A549 treated with ZK216348 at 1 μM for 4 hours (cell line): ENCODE measurements around the gene ZNF653. TPM values are rescaled to one million over a fixed set of nuclear protein-coding genes. Genes with fewer than 3 reads are reported as not detected.

Experiments used
- total RNA-seq: library from RNA; stranded (reverse); fragments of 200-300 nt; extraction: Qiagen RNA extraction; gene quantifications from 5 replicates; pipeline ENCODE4 v1.2.3, GENCODE V29; 2022; ENCODE audit warnings: low read depth

Gene ZNF653
- total RNA-seq, result 2.8 to 4.9 TPM (median 4.0 TPM) in 5 replicates

DNA sequence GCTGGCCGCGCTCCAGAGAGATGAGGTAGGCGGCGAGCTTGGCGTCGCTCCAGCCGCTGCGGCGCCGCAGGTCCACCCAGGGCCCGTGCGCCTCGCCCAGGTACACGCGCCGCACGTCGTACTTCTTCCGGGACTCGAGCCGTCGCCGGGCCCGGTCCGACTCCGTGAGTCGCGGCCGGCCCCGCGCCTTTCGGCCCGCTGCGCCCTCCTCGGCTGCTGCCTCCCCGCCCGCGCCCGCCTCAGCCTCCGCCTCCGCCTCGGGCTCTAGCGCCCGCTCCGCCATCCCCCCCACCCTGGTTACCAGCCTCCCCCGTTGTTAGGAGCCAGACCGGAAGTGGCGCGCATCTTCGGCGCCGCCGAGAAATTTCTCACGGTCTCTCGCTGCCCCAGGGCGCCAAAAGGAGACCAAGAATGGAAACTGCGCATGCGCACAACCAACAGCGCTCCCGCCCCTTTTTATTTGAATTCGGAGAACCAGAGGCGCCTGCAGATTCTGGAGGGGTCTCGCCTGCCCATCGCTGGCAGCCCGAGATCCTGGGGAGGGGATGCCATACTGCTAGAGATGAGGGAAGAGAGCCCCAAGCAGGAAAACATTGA lies at the start of gene ZNF653:
Gene ZNF653, minus strand, starts transcription at position 336 of the 597 bp plus-strand sequence. Its CDS starts 53 bp downstream, at position 283.

DNA sequence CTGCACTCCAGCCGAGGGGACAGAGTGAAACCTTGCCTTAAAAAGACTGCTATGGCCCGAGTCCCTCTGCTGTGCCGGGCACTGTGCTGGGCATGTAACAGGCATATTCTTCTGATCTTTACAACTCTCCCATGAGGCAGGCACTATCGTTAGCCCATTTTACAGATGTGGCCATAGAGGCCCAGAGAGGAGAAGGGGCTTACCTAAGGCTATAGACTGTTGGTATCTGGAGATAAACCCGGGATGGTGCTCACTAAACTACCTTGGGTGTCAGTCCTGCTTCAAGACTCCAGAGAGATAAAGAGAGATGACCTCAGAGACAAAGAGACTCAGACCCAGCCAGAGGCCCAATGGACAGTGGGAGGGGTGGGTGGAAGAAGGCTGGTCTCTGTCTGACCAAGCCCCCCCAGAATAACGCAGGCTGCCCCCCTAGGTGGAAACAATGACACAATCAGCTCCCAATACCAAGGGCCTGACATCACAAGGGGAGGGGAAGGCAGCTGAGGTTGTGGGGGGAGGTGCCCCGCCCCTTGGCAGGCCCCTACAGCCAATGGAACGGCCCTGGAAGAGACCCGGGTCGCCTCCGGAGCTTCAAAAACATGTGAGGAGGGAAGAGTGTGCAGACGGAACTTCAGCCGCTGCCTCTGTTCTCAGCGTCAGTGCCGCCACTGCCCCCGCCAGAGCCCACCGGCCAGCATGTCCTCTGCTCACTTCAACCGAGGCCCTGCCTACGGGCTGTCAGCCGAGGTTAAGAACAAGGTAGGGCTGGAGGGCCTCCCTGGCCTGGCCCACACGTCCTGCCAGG lies 32.8 kb upstream of the ZNF653 start, which contains the start of gene CNN1:
Gene CNN1, plus strand, starts transcription at position 620 of the 805 bp plus-strand sequence. Its CDS starts 77 bp downstream, at position 697.

DNA sequence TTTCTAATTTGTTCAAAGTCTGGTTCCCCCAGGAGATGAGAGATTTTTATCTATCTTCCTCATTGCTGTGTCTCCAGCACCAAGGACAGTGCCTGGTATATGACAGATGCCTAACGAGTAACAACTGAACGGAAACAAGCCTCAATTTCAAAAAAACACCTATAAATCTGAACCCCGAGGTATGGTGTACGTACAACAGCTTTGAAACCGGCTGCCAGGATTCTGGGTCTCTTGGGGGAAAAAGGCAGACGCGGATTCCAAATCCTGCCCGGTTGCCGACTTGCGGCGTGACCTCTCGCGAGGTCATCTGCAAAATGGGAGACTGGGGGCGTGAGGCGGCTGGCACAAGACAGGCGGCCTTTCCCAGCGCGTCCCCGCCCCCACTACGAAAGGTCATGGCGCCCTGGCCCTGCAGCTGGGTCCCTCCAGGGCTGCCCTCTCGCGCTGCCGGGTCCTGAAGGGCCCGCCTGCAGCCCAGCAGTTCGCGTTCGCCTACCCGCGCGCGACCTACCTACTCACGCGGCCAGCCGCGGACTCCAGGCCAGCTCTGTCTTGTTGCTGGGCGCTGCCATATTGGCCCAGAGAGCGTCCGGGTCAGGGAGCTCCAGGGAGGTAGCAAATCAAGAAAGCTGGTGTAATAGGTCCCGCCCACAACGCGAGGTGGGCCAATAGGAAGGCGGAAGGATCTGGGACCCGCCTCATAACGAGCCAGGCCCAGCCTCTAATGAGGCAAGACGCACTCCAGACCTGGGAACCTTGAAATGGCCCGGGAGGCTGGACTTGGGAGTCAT lies 23.1 kb upstream of the ZNF653 start, which contains the start of gene ECSIT:
Gene ECSIT, minus strand, starts transcription at position 584 of the 791 bp plus-strand sequence. CDS start 9,964 bp downstream, outside the sequence.

DNA sequence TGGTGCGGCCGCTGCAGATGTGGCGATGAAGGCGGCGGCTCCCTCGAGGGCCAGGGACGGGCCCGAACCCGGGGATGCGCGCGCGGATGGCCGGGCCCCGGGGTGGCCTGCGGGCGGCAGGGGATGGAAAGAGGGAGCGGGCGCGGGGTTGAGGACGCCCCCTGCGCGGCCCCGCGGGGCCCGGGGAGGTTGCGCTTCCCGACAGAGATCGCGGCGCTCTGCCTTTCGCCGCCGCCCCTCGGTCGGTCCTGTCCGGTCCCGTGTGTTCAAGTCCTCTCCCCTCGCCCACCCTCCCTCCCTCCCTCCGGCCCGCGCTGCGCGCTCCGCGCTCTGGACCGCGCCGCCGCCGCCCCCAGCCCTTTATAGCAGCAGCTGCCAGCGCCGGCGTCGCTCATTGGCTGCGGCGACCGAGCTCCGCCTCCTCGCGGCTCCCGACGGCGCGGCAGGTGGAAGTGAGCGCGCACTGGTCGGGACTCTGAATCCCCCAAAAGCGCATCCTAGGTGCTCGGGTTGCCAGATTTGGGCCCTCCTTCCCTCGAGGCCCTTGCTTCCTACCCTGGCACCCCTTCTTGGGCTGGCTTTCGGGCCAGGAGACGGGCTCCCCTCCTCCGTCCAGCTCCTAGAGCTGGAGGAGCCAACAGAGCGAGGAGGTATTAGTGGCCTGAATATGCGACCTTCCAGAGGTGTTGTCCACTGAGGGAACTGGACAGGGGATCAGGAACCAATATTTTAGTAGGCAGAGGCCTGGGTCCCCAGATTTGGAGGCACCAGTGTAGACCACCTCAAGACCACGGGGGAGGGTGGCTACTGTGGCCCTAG lies 24.7 kb downstream of the ZNF653 start, which contains the start of gene ELAVL3:
Gene ELAVL3, minus strand, starts transcription at position 332 of the 819 bp plus-strand sequence. CDS start 438 bp downstream, outside the sequence.

GRCh38 chr19:11435057-11435832 lies 70.4 kb downstream of the ZNF653 start, which contains the start of the genes ODAD3 and PRKCSH:
ODAD3 (minus strand) TSS chr19:11435121; CDS start chr19:11435016, 105 bp downstream.
PRKCSH (plus strand) TSS chr19:11435635; CDS start chr19:11436118, 483 bp downstream.

Other genes with a start within 250 kb of the ZNF653 start
- 5.3 to 11.8 TPM (median 9.6 TPM) in 5 replicates for gene DOCK6, start 243.3 kb downstream of the ZNF653 start, total RNA-seq
- gene TSPAN16, start 209.7 kb downstream of the ZNF653 start, total RNA-seq, result not detected in 5 replicates
- gene RAB3D, start 166.2 kb downstream of the ZNF653 start, total RNA-seq, result 3.2 to 4.8 TPM (median 3.7 TPM) in 5 replicates
- 85.8 to 127 TPM (median 117 TPM) in 5 replicates for gene TMEM205, start 159.6 kb downstream of the ZNF653 start, total RNA-seq
- 2.5 to 5.1 TPM (median 4.9 TPM) in 5 replicates for gene CCDC159, start 159.3 kb downstream of the ZNF653 start, total RNA-seq
- 5.8 to 10.6 TPM (median 9.4 TPM) in 5 replicates for gene PLPPR2, start 150.4 kb downstream of the ZNF653 start, total RNA-seq
- gene SWSAP1, start 131.2 kb downstream of the ZNF653 start, total RNA-seq, result 1.1 to 2.5 TPM (median 2.1 TPM) in 5 replicates
- 2.7 to 6.1 TPM (median 4.9 TPM) in 5 replicates for gene EPOR, start 121.5 kb downstream of the ZNF653 start, total RNA-seq
- gene RGL3, start 86.5 kb downstream of the ZNF653 start, total RNA-seq, result 1.7 to 2.7 TPM (median 2.2 TPM) in 5 replicates
- gene ODAD3, start 70.7 kb downstream of the ZNF653 start, total RNA-seq, result 1.1 to 2.1 TPM (median 1.3 TPM) in 5 replicates
- gene PRKCSH, start 70.2 kb downstream of the ZNF653 start, total RNA-seq, result 216 to 282 TPM (median 266 TPM) in 5 replicates
- 0.05 to 0.19 TPM (median 0.13 TPM) in 3 of 5 replicates, not detected in the others for gene ELAVL3, start 24.8 kb downstream of the ZNF653 start, total RNA-seq
- gene ECSIT, start 23.3 kb upstream of the ZNF653 start, total RNA-seq, result 22.5 to 35.8 TPM (median 34.6 TPM) in 5 replicates
- gene CNN1, start 33.0 kb upstream of the ZNF653 start, total RNA-seq, result 0.17 to 0.68 TPM (median 0.42 TPM) in 5 replicates
- 84.5 to 121 TPM (median 104 TPM) in 5 replicates for gene ELOF1, start 53.4 kb upstream of the ZNF653 start, total RNA-seq
- 0.41 TPM in 1 of 5 replicates, not detected in the others for gene ACP5, start 71.8 kb upstream of the ZNF653 start, total RNA-seq
- 3.4 to 5.5 TPM (median 3.6 TPM) in 5 replicates for gene ZNF627, start 91.6 kb upstream of the ZNF653 start, total RNA-seq
- 2.1 to 3.4 TPM (median 2.6 TPM) in 5 replicates for gene ZNF823, start 233.1 kb upstream of the ZNF653 start, total RNA-seq